Sigmoid colon (tissue), 7 donors: Measurements from ENCODE around the gene FABP6. TPM values are rescaled to one million over a fixed set of nuclear protein-coding genes. Genes with fewer than 3 reads are reported as not detected.
"Not testable (repeated sequence)": the region's sequence is repeated elsewhere in the genome, so short reads cannot be mapped to it uniquely, and the experiment has no call there.

Source experiments
- DNase-seq: peaks from one replicate; pipeline ENCODE4 v3.0.0-alpha.2; 2019
- H3K27ac ChIP-seq, 4 donors: fragments of 200-600 bp; sonication (generic); one replicate each; pipeline ENCODE4 v1.5.1; 2016 to 2019; ENCODE audit warnings: mild to moderate bottlenecking in 1 of 4
- H3K27me3 ChIP-seq, 3 donors: fragments of 200-600 bp; sonication (generic); one replicate each; pipeline ENCODE4 v1.5.1; 2019; ENCODE audit warnings: mild to moderate bottlenecking in 1 of 3
- H3K36me3 ChIP-seq, 4 donors: fragments of 200-600 bp; sonication (generic); one replicate each; pipeline ENCODE4 v1.5.1; 2016 to 2019
- H3K4me1 ChIP-seq, 4 donors: fragments of 200-600 bp; sonication (generic); one replicate each; pipeline ENCODE4 v1.5.1; 2017 to 2019
- H3K4me3 ChIP-seq, 4 donors: fragments of 200-600 bp; sonication (generic); one replicate each; pipeline ENCODE4 v1.5.1; 2017 to 2019; ENCODE audit warnings: mild to moderate bottlenecking in 2 of 4, moderate library complexity in 1 of 4
- H3K9me3 ChIP-seq, 4 donors: fragments of 200-600 bp in 3 of 4; sonication (generic) in 3 of 4; one replicate each; pipeline versions ENCODE4 v1.5.1 to v1.6.1; 2013 to 2019
- EP300 ChIP-seq, 4 donors: sonication (generic); formaldehyde crosslinking; IDR thresholded peaks; one replicate each; pipeline ENCODE4 v1.6.1; 2017; ENCODE audit warnings: antibody characterized with exemption in 4 of 4
- POLR2A ChIP-seq, 2 donors: fragments of 450-650 bp; IDR thresholded peaks; one replicate each; pipeline ENCODE4 v1.6.1; 2016; ENCODE audit warnings: antibody characterized with exemption in 2 of 2, mild to moderate bottlenecking in 2 of 2, moderate library complexity in 2 of 2
- POLR2AphosphoS5 ChIP-seq, 4 donors: sonication (generic); formaldehyde crosslinking; IDR thresholded peaks; one replicate each; pipeline ENCODE4 v1.6.1; 2017; ENCODE audit warnings: antibody characterized with exemption in 4 of 4
- WGBS, 2 donors: extraction: QIAGEN DNeasy Blood & Tissue Kit; methylation state at CpG; one replicate each; pipeline ENCODE4 v1.1.7; 2013; 5-methylcytosine and 5-hydroxymethylcytosine counted together
- intact Hi-C: fragments of 100-400 bp; cut with DNase I; formaldehyde crosslinking; loops from one replicate; pipeline ENCODE4 v1.15.1; 2023
- polyA plus RNA-seq, 3 donors: library from polyadenylated mRNA; stranded (reverse); fragments of 200-250 nt; gene quantifications; one replicate each; pipeline ENCODE4 v1.2.3, GENCODE V29; 2013
- total RNA-seq, 4 donors: library from RNA; depleted of rRNA; stranded (reverse); fragments of >200 nt; gene quantifications; one replicate each; pipeline ENCODE4 v1.1.0, GENCODE V29; 2016
- TF ChIP-seq, protein P1 (sequence below), 4 experiments: fragments of 450-650 bp in 3 of 4; fragments of 200-600 bp in 1 of 4; IDR thresholded peaks; one replicate each; pipeline ENCODE4 v1.5.1; 2016 to 2019; ENCODE audit warnings: antibody characterized with exemption in 4 of 4, mild to moderate bottlenecking in 3 of 4, moderate library complexity in 2 of 4
- donor health status: healthy with polysubstance abuse.
- donor health status: Bipolar disorder and iron deficiency.
- donor health status: healthy.

The FABP6 gene
- total and polyA plus RNA-seq, 7 donors, result 0.50 to 2.1 (median 1.4) TPM; not detected in 4

DNA sequence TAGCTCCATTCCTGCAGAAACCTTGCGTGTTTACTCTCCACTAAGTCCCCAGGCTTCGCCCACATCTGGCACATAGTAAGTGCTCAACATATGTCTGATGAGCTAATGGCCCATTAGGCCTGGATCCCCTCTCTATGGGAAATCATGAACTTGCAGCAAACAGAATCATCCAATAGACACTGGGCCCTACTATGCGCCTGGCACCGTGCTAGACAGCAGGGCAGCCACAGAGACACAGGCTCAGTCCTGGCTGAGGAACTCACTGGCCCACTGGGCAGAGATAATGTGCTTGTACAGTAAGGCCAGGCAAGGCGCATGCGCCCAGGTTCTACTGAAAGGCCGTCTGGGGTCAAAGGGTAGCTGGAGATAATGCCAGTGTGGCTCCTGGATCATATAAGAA, 36.9 kb upstream of the FABP6 start:
- WGBS, 2 donors, result 93 to 94% methylated on average over 7 of the region's 7 CpGs
- no peak overlapping the region for H3K27ac ChIP-seq
- intact Hi-C loops, result no loop called here
- H3K36me3 ChIP-seq, result no peaks in the 10 kb centered on the region
- H3K4me3 ChIP-seq, result no peak overlapping the region
- no peak for DNase-seq
- TF ChIP-seq, protein P1, sequence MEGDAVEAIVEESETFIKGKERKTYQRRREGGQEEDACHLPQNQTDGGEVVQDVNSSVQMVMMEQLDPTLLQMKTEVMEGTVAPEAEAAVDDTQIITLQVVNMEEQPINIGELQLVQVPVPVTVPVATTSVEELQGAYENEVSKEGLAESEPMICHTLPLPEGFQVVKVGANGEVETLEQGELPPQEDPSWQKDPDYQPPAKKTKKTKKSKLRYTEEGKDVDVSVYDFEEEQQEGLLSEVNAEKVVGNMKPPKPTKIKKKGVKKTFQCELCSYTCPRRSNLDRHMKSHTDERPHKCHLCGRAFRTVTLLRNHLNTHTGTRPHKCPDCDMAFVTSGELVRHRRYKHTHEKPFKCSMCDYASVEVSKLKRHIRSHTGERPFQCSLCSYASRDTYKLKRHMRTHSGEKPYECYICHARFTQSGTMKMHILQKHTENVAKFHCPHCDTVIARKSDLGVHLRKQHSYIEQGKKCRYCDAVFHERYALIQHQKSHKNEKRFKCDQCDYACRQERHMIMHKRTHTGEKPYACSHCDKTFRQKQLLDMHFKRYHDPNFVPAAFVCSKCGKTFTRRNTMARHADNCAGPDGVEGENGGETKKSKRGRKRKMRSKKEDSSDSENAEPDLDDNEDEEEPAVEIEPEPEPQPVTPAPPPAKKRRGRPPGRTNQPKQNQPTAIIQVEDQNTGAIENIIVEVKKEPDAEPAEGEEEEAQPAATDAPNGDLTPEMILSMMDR (IDR thresholded peaks at IDR 0.05), result no peak
- TF ChIP-seq EP300 (IDR thresholded peaks at IDR 0.05), result no peak
- no peak for TF ChIP-seq POLR2A (IDR thresholded peaks at IDR 0.05)
- TF ChIP-seq POLR2AphosphoS5 (IDR thresholded peaks at IDR 0.05), result no peak
- H3K27me3 ChIP-seq, result no peaks in the 10 kb centered on the region
- peaks cover 0 to 16% (median 4%) of the 10 kb centered on the region in 4 donors for H3K4me1 ChIP-seq
- no peaks in the 10 kb centered on the region for H3K9me3 ChIP-seq

DNA sequence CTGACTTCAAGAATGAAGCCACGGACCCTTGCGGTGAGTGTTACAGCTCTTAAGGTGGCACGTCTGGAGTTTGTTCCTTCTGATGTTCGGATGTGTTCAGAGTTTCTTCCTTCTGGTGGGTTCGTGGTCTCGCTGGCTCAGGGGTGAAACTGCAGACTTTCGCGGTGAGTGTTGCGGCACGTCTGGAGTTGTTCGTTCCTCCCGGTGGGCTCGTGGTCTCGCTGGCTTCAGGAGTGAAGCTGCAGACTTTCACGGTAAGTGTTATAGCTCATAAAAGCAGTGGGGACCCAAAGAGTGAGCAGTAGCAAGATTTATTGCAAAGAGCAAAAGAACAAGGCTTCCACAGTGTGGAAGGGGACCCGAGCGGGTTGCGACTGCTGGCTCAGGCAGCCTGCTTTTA, 36.2 kb upstream of the FABP6 start:
- H3K27me3 ChIP-seq, intact Hi-C loops, H3K4me3 ChIP-seq, H3K27ac ChIP-seq, H3K9me3 ChIP-seq, H3K36me3 ChIP-seq, DNase-seq, H3K4me1 ChIP-seq: not testable (repeated sequence)
- 72 to 88% methylated on average over 18 of the region's 18 CpGs for WGBS, 2 donors

DNA sequence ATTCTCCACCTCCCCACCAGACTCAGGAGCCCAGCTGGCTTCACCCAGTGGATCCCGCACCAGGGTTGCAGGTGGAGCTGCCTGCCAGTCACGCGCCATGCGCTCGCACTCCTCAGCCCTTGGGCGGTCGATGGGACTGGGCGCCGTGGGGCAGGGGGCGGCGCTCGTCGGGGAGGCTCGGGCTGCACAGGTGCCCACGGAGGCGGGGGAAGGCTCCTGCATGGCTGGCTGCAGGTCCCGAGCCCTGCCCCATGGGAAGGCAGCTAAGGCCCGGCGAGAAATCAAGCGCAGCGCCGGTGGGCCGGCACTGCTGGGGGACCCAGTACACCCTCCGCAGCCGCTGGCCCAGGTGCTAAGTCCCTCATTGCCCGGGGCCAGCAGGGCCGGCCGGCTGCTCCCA, 35.5 kb upstream of the FABP6 start:
- H3K36me3 ChIP-seq, H3K9me3 ChIP-seq, intact Hi-C loops, H3K4me3 ChIP-seq, DNase-seq, H3K4me1 ChIP-seq, H3K27me3 ChIP-seq, H3K27ac ChIP-seq: not testable (repeated sequence)
- WGBS, 2 donors, result 95 to 97% methylated on average over 28 of the region's 28 CpGs

DNA sequence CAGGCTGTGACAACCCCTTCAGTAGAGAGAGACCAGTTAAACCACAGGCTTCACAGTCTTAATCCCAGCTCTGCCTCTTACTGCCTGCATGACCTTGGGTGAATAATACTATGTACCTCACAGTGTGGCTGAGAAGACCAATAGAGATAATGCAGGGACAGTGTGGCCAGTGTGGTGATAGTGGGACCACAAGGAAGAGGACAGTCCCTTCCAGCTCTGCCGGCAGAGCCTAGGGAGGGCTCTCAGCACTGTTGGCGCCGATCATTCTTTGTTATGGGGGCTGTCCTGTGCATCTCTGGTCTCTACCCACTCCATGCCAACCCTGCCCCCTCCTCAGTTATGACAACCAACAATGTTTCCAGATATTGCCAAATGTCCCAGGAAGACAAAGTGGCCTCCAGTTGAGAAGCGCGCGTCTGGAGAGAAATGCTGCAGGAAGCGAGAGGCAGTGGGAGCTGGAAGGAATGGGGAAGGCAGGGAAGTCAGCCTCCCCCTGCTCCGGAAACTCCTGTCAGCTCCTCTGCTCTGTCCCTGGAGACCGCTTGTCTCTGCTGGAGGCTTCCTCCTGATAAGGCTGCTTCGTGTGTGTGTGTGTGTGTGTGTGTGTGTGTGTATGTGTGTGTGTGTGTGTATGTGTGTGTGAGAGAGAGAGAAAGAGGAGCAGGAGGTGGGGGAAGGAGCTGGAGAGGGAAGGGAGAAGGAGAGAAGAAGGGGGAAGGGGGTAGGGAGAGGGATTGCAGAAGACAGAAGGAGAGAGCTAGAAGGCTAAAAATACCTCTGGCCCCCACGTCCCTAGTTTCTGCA, 31.8 kb upstream of the FABP6 start:
- WGBS, 2 donors, result 44 to 68% methylated on average over 11 of the region's 11 CpGs
- H3K9me3 ChIP-seq, result no peaks in the 10 kb centered on the region
- TF ChIP-seq, protein P1 (IDR thresholded peaks at IDR 0.05), result no peak
- TF ChIP-seq EP300 (IDR thresholded peaks at IDR 0.05) (no peak), POLR2A (IDR thresholded peaks at IDR 0.05) (no peak), POLR2AphosphoS5 (IDR thresholded peaks at IDR 0.05) (no peak)
- H3K36me3 ChIP-seq, result no peaks in the 10 kb centered on the region
- H3K4me3 ChIP-seq, result no peak overlapping the region
- no peak for DNase-seq
- intact Hi-C loops, result loop anchor here (2.0 to 5.0 kb wide), 2 partner anchors 175 to 195 kb away; no protein-coding TSS in a partner anchor
- peaks cover 0 to 11% (median 7%) of the 10 kb centered on the region in 4 donors for H3K4me1 ChIP-seq
- no peaks in the 10 kb centered on the region for H3K27me3 ChIP-seq
- no peak overlapping the region for H3K27ac ChIP-seq

DNA sequence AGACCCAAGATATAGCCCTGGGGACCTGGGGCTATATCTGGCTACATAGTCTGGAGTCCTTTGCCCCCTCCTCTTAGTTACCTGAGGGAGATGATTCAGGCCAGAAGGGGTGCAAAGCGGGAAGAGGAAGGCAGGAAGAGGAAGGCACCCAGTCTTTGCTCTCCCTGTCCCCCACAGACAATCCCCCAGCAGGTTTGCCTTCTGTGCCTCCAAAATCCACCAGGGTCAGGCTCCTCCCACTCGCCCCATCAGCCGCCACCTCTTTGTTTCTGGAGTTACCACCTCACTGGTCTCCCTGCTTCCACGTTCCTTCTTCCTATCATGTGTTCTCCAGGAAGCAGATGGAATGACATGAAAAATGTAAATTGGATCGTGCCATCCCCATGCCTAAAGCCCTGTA, 31.2 kb upstream of the FABP6 start:
- no peak for DNase-seq
- TF ChIP-seq, protein P1 (IDR thresholded peaks at IDR 0.05), result no peak
- TF ChIP-seq POLR2A (IDR thresholded peaks at IDR 0.05) (no peak), POLR2AphosphoS5 (IDR thresholded peaks at IDR 0.05) (no peak), EP300 (IDR thresholded peaks at IDR 0.05) (no peak)
- no peaks in the 10 kb centered on the region for H3K9me3 ChIP-seq
- whole genome bisulfite sequencing, 2 donors, result 67 to 79% methylated on average over 5 of the region's 5 CpGs
- no peak overlapping the region for H3K27ac ChIP-seq
- H3K4me1 ChIP-seq, result peaks cover 0 to 11% (median 7%) of the 10 kb centered on the region in 4 donors
- no peaks in the 10 kb centered on the region for H3K36me3 ChIP-seq
- no peaks in the 10 kb centered on the region for H3K27me3 ChIP-seq
- no peak overlapping the region for H3K4me3 ChIP-seq
- intact Hi-C loops, result loop anchor here (2.0 to 5.0 kb wide), 2 partner anchors 176 to 195 kb away; no protein-coding TSS in a partner anchor
